H1 (cell line): Measurements from ENCODE around the gene ARHGEF12. TPM values are rescaled to one million over a fixed set of nuclear protein-coding genes. Genes with fewer than 3 reads are reported as not detected.

Experiments
- CHD1 ChIP-seq: IDR thresholded peaks from 2 replicates; pipeline ENCODE4 v1.6.1; 2012; ENCODE audit warnings: low read depth, low read length, improper control_type of control experiment
- CHD2 ChIP-seq: IDR thresholded peaks from 2 replicates; pipeline ENCODE4 v1.6.1; 2012; ENCODE audit warnings: low read length, improper control_type of control experiment
- CTBP2 ChIP-seq: IDR thresholded peaks from 2 replicates; pipeline ENCODE4 v1.7.0; 2011; ENCODE audit warnings: borderline replicate concordance, mild to moderate bottlenecking, moderate library complexity, mixed read lengths, low read length; ENCODE audit not compliant: insufficient read depth, insufficient read length
- GTF2F1 ChIP-seq: IDR thresholded peaks from 2 replicates; pipeline ENCODE4 v1.6.1; 2012; ENCODE audit warnings: low read depth, low read length, improper control_type of control experiment, borderline replicate concordance
- JUND ChIP-seq: IDR thresholded peaks from 2 replicates; pipeline ENCODE4 v1.6.1; 2011; ENCODE audit warnings: mild to moderate bottlenecking, improper control_type of control experiment, low read length
- NRF1 ChIP-seq: IDR thresholded peaks from 2 replicates; pipeline ENCODE4 v1.6.1; 2011; ENCODE audit warnings: mild to moderate bottlenecking, low read depth, low read length, improper control_type of control experiment
- TCF12 ChIP-seq: IDR thresholded peaks from 2 replicates; pipeline ENCODE4 v1.6.1; 2011; ENCODE audit warnings: low read depth, mild to moderate bottlenecking, low read length
- TEAD4 ChIP-seq: IDR thresholded peaks from 2 replicates; pipeline ENCODE4 v1.6.1; 2012; ENCODE audit warnings: low read depth, low read length, inconsistent platforms, mixed read lengths
- polyA plus RNA-seq, 7 experiments: library from polyadenylated mRNA; depleted of rRNA in 3 of 7; stranded (reverse) in 5 of 7; unstranded in 2 of 7; fragments of >200 nt in 5 of 7; fragments of 200-250 nt in 2 of 7; gene quantifications; 1 replicate in 5 of 7; 2 replicates in 1 of 7; 4 replicates in 1 of 7; pipeline versions ENCODE4 v1.2.1 to v1.2.3, GENCODE V29; 2011 to 2013; ENCODE audit warnings: missing spikeins in 2 of 7, mixed read lengths in 2 of 7
- total RNA-seq: library from RNA; stranded (reverse); fragmentation: NEBNext Ultra II Directional; extraction: Animal tissue kit (Norgen Biotek cat#: 25700); gene quantifications from 2 replicates; pipeline ENCODE4 v1.2.1, GENCODE V29; 2021
- TF ChIP-seq, protein P1 (sequence below): IDR thresholded peaks from 2 replicates; pipeline ENCODE4 v1.6.1; 2012; ENCODE audit warnings: low read length, inconsistent platforms

The ARHGEF12 gene
- total and polyA plus RNA-seq, 2 of the 8 experiments (the other 6 are each of a cell fraction or from before 2014, with no cell fraction given) = 5.1 to 33.7 TPM

DNA sequence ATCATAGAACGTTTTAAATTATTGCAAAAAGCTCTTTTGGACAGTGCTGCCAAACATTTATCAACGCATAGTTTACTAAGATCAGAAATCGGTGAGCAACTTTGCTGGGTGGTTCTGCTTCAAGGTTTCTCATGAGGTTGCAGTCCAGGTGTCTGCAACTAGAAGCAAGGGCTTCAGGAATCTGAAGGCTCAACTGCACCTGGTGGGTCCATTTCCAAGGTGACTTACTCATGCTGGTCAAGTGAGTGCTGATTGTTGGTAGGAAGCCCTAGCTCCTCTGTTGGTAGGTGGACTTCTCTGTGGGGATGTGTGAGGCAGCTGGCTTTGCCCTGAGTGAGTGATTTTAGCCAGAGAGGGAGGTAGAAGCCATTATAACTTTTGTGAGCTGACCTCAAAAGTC lies 22.5 kb downstream of the ARHGEF12 start (continued):
- TF ChIP-seq CTBP2 (no peak), CHD2 (no peak), CHD1 (no peak), JUND (no peak), TCF12 (no peak), NRF1 (no peak), TEAD4 (no peak), GTF2F1 (no peak)
- TF ChIP-seq, protein P1, sequence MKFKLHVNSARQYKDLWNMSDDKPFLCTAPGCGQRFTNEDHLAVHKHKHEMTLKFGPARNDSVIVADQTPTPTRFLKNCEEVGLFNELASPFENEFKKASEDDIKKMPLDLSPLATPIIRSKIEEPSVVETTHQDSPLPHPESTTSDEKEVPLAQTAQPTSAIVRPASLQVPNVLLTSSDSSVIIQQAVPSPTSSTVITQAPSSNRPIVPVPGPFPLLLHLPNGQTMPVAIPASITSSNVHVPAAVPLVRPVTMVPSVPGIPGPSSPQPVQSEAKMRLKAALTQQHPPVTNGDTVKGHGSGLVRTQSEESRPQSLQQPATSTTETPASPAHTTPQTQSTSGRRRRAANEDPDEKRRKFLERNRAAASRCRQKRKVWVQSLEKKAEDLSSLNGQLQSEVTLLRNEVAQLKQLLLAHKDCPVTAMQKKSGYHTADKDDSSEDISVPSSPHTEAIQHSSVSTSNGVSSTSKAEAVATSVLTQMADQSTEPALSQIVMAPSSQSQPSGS = no peak
